Neural cell (in vitro differentiated cells): Measurements from ENCODE around the gene ZBTB7C.

Experiments
- EP300 ChIP-seq: fragments of 450-650 bp; conservative IDR thresholded peaks from 2 replicates; pipeline ENCODE4 v1.6.1; 2014; ENCODE audit warnings: antibody characterized with exemption, mild to moderate bottlenecking, moderate library complexity; ENCODE audit not compliant: poor library complexity, severe bottlenecking
- EZH2 ChIP-seq: fragments of 200-600, 300-800 bp; shearing (Covaris generic), sonication (generic); IDR thresholded peaks from 2 replicates; pipeline ENCODE4 v1.6.1; 2014; ENCODE audit warnings: antibody characterized with exemption, low read length, borderline replicate concordance, mild to moderate bottlenecking; ENCODE audit not compliant: insufficient read depth, poor library complexity, severe bottlenecking
- MXI1 ChIP-seq: fragments of 450-650 bp; conservative IDR thresholded peaks from 2 replicates; pipeline ENCODE4 v1.6.1; 2014; ENCODE audit warnings: antibody characterized with exemption, mild to moderate bottlenecking; ENCODE audit not compliant: poor library complexity, severe bottlenecking
- POLR2AphosphoS5 ChIP-seq: IDR thresholded peaks from 2 replicates; pipeline ENCODE4 v1.6.1; 2012
- RAD21 ChIP-seq: fragments of 450-650 bp; conservative IDR thresholded peaks from 2 replicates; pipeline ENCODE4 v1.6.1; 2014; ENCODE audit warnings: antibody characterized with exemption, mild to moderate bottlenecking, moderate library complexity
- SMC3 ChIP-seq: fragments of 450-650 bp; conservative IDR thresholded peaks from 2 replicates; pipeline ENCODE4 v1.6.1; 2014; ENCODE audit warnings: antibody characterized with exemption, mild to moderate bottlenecking, moderate library complexity; ENCODE audit not compliant: poor library complexity
- TAF1 ChIP-seq: IDR thresholded peaks from 2 replicates; pipeline ENCODE4 v1.6.1; 2012; ENCODE audit warnings: low read depth
- TF ChIP-seq, protein P1 (sequence below): IDR thresholded peaks from 2 replicates; pipeline ENCODE4 v1.6.1; 2012; ENCODE audit warnings: borderline replicate concordance
- TF ChIP-seq, protein P2 (sequence below): fragments of 450-650 bp; IDR thresholded peaks from 2 replicates; pipeline ENCODE4 v1.5.1; 2014; ENCODE audit warnings: antibody characterized with exemption, mild to moderate bottlenecking, moderate library complexity; ENCODE audit not compliant: poor library complexity, severe bottlenecking

DNA sequence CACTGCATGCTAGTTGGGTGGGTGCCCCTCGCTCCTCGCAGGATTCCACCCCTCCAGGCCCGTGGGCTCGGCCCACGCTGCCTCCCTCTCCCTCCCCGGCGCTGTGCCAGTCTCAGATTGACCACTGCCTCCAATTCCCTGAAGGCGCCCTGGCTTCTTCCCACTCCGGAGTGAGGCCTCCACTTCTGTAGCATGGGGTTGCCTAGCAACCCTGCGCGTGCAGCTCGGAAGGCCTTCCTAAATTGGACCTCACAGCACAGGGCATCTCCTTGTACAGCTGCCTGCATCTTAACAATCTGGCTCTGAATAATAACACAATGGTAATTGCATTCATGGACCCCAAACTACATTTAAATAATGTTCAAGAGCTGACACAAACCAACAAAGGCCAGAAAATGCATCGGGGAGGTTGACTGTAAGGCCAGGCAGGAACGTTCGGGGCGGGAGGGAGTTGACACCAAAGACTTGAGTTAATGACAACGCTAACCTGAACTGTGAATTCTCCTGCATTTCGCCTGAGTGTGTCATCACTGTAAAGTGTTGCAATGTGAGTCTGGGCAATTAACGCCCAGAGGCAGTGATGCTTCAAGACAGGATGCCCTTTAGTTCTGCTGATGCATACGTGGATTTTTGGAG lies 222.9 kb downstream of the ZBTB7C start:
- TF ChIP-seq EZH2 (no peak), POLR2AphosphoS5 (peak; percentile 54), SMC3 (no peak), RAD21 (no peak), EP300 (peak; percentile 57), MXI1 (no peak), TAF1 (peak; percentile 52)
- TF ChIP-seq, protein P1, sequence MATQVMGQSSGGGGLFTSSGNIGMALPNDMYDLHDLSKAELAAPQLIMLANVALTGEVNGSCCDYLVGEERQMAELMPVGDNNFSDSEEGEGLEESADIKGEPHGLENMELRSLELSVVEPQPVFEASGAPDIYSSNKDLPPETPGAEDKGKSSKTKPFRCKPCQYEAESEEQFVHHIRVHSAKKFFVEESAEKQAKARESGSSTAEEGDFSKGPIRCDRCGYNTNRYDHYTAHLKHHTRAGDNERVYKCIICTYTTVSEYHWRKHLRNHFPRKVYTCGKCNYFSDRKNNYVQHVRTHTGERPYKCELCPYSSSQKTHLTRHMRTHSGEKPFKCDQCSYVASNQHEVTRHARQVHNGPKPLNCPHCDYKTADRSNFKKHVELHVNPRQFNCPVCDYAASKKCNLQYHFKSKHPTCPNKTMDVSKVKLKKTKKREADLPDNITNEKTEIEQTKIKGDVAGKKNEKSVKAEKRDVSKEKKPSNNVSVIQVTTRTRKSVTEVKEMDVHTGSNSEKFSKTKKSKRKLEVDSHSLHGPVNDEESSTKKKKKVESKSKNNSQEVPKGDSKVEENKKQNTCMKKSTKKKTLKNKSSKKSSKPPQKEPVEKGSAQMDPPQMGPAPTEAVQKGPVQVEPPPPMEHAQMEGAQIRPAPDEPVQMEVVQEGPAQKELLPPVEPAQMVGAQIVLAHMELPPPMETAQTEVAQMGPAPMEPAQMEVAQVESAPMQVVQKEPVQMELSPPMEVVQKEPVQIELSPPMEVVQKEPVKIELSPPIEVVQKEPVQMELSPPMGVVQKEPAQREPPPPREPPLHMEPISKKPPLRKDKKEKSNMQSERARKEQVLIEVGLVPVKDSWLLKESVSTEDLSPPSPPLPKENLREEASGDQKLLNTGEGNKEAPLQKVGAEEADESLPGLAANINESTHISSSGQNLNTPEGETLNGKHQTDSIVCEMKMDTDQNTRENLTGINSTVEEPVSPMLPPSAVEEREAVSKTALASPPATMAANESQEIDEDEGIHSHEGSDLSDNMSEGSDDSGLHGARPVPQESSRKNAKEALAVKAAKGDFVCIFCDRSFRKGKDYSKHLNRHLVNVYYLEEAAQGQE, result peak; percentile 61
- TF ChIP-seq, protein P2, sequence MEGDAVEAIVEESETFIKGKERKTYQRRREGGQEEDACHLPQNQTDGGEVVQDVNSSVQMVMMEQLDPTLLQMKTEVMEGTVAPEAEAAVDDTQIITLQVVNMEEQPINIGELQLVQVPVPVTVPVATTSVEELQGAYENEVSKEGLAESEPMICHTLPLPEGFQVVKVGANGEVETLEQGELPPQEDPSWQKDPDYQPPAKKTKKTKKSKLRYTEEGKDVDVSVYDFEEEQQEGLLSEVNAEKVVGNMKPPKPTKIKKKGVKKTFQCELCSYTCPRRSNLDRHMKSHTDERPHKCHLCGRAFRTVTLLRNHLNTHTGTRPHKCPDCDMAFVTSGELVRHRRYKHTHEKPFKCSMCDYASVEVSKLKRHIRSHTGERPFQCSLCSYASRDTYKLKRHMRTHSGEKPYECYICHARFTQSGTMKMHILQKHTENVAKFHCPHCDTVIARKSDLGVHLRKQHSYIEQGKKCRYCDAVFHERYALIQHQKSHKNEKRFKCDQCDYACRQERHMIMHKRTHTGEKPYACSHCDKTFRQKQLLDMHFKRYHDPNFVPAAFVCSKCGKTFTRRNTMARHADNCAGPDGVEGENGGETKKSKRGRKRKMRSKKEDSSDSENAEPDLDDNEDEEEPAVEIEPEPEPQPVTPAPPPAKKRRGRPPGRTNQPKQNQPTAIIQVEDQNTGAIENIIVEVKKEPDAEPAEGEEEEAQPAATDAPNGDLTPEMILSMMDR, result no peak
